ENCODE measurements around the gene BOD1.

BOD1 gene

DNA sequence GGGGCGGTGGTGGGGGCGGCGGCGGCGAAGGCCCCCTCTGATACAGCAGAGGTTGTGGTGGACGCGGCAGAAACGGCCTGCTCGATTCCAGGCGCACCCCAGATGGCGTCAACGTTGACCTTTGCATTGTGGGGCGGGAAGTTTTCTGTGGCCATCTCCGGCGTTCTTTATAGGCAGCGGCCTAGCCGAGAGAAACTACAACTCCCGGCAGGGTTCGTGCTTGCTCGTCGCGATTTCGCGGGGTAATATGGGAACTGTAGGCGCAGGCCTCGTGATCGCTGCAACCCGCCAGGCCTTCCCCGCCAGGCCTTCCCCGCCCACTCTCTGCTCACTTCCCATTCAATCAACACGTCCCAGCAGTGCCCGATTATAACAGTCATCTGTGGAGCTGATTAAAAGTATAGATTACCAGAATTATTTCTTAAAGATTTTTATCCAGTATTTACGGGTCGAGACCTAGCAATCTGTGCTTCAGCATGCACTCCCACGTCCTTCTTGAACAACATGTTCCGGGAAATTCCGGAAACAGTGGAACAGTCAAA lies at the start of gene BOD1:
Gene BOD1 (minus strand): TSS at position 74 of the 542 bp plus-strand sequence. CDS start 214 bp downstream, outside the sequence.
- H3K27me3 ChIP-seq (ENCODE audit: insufficient read depth, insufficient read length): no peaks in the 10 kb centered on the region
- H3K9ac ChIP-seq (ENCODE audit: insufficient read length, low read depth): peak within 1 kb of the TSS; percentile 86
- H3K4me3 ChIP-seq (ENCODE audit: insufficient read length, low read depth): peak within 1 kb of the TSS; percentile 75
- peaks cover 30% of the 10 kb centered on the region for H3K36me3 ChIP-seq (ENCODE audit: insufficient read depth, insufficient read length, low read length)
- DNase-seq (ENCODE audit: low read depth, low spot score): peak; percentile 90
- TF ChIP-seq ZNF274 (IDR thresholded peaks at IDR 0.05; ENCODE audit: low read depth, low read length) (no peak), YY1 (IDR thresholded peaks at IDR 0.05; ENCODE audit: insufficient read depth, insufficient read length) (no peak), SUZ12 (IDR thresholded peaks at IDR 0.05; ENCODE audit: extremely low read depth, insufficient read depth, insufficient read length) (no peak)
- H3K4me1 ChIP-seq (ENCODE audit: insufficient read depth, insufficient read length): peaks cover 2% of the 10 kb centered on the region
- H3K9me3 ChIP-seq (ENCODE audit: insufficient read depth, low read length): no peaks in the 10 kb centered on the region

DNA sequence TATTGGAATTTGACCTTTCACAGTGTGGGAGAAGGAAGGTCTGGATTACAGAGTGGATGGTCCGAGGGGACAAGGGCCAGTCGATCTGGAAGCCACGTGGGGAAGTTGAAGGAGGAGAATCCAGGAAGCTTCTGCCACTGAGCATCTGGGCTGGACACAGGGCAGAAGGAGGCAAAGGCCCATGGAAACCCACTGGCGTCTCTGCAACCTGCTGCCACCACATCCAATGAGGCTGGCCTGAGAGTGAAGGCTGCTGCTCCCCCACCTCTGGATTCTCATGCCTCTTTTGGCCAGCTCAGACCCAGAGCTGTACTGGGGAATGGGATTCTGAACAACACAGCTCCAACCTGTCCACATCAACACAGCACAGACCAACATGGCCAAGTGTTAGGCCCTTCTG lies 48.9 kb upstream of the BOD1 start:
- Histone ChIP-seq H3K36me3 (ENCODE audit: insufficient read depth, insufficient read length, low read length) (no peaks in the 10 kb centered on the region), H3K4me1 (ENCODE audit: insufficient read depth, insufficient read length) (peaks cover 3% of the 10 kb centered on the region), H3K27me3 (ENCODE audit: insufficient read depth, insufficient read length) (no peaks in the 10 kb centered on the region), H3K9me3 (ENCODE audit: insufficient read depth, low read length) (peaks cover 10% of the 10 kb centered on the region; the same call in 1 of the 2 replicates), H3K9ac (ENCODE audit: insufficient read length, low read depth) (no peak overlapping the region), H3K4me3 (ENCODE audit: insufficient read length, low read depth) (no peak overlapping the region)
- no peak for DNase-seq (ENCODE audit: low read depth, low spot score)
- TF ChIP-seq ZNF274 (IDR thresholded peaks at IDR 0.05; ENCODE audit: low read depth, low read length): no peak
- TF ChIP-seq SUZ12 (IDR thresholded peaks at IDR 0.05; ENCODE audit: extremely low read depth, insufficient read depth, insufficient read length): no peak
- TF ChIP-seq YY1 (IDR thresholded peaks at IDR 0.05; ENCODE audit: insufficient read depth, insufficient read length): no peak

DNA sequence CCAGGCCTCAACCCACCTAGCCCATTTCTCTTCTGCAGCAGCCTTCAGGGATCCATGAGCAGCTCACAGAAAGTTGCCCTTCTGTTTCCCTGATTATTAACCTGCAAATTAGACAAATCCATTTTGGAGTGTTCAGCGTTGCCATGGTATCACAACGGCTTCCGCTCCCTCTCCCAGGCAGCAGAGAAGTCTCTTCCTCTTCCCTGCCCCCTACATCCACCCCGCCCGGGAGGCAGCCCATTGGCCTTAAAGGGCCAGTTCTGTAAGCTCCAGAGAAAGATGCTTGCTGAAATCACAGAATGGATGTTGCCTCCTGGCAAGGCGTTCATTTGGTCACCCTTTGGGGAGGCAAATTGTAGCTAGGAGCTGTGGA lies 47.7 kb upstream of the BOD1 start:
- TF ChIP-seq SUZ12 (IDR thresholded peaks at IDR 0.05; ENCODE audit: extremely low read depth, insufficient read depth, insufficient read length) (no peak), YY1 (IDR thresholded peaks at IDR 0.05; ENCODE audit: insufficient read depth, insufficient read length) (no peak), ZNF274 (IDR thresholded peaks at IDR 0.05; ENCODE audit: low read depth, low read length) (no peak)
- Histone ChIP-seq H3K4me3 (ENCODE audit: insufficient read length, low read depth) (no peak overlapping the region), H3K27me3 (ENCODE audit: insufficient read depth, insufficient read length) (no peaks in the 10 kb centered on the region), H3K9ac (ENCODE audit: insufficient read length, low read depth) (no peak overlapping the region), H3K9me3 (ENCODE audit: insufficient read depth, low read length) (peaks cover 9% of the 10 kb centered on the region; the same call in 1 of the 2 replicates), H3K36me3 (ENCODE audit: insufficient read depth, insufficient read length, low read length) (no peaks in the 10 kb centered on the region), H3K4me1 (ENCODE audit: insufficient read depth, insufficient read length) (no peaks in the 10 kb centered on the region)
- no peak for DNase-seq (ENCODE audit: low read depth, low spot score)

DNA sequence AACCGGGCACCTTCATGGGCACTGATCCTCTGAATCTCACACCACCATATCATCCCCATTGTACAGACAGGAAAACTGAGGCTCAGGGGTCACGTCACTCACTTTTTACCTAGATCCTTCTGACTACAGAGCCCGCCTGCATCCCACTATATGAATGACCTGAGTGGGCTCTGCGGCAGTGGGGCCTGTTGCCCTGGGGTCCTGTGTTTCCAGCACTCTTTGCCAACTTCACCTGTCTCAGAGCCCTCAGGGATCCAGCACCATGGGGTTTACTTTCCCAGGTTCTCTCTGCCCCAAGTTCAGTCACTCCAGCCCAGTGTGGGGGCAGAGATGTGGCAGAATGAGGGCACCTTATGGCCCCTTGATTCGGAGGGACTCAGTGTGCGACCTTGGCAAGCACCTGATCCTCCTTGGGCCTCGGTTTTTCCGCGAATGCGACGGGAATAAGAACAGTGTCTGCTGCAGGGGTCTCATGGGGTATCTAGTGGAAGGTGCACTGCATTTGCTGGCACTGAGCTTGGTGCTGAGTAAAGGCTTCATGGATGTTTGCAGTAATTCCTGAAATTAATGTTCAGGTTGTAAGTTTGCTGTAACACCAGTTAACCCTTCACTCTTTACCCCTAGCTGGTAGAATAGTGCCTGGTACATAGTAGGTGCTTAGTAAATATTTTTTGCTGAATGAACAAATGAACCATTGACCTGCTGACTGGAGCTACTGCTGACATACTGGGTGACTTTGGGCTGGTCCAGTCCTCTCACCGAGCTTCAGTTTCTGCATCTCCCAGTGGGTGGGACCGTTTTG lies 47.1 kb upstream of the BOD1 start:
- Histone ChIP-seq H3K36me3 (ENCODE audit: insufficient read depth, insufficient read length, low read length) (no peaks in the 10 kb centered on the region), H3K9me3 (ENCODE audit: insufficient read depth, low read length) (peaks cover 3% of the 10 kb centered on the region; the same call in 1 of the 2 replicates), H3K4me3 (ENCODE audit: insufficient read length, low read depth) (no peak overlapping the region), H3K4me1 (ENCODE audit: insufficient read depth, insufficient read length) (no peaks in the 10 kb centered on the region), H3K9ac (ENCODE audit: insufficient read length, low read depth) (no peak overlapping the region), H3K27me3 (ENCODE audit: insufficient read depth, insufficient read length) (no peaks in the 10 kb centered on the region)
- TF ChIP-seq YY1 (IDR thresholded peaks at IDR 0.05; ENCODE audit: insufficient read depth, insufficient read length) (no peak), ZNF274 (IDR thresholded peaks at IDR 0.05; ENCODE audit: low read depth, low read length) (no peak), SUZ12 (IDR thresholded peaks at IDR 0.05; ENCODE audit: extremely low read depth, insufficient read depth, insufficient read length) (no peak)
- DNase-seq (ENCODE audit: low read depth, low spot score): no peak

DNA sequence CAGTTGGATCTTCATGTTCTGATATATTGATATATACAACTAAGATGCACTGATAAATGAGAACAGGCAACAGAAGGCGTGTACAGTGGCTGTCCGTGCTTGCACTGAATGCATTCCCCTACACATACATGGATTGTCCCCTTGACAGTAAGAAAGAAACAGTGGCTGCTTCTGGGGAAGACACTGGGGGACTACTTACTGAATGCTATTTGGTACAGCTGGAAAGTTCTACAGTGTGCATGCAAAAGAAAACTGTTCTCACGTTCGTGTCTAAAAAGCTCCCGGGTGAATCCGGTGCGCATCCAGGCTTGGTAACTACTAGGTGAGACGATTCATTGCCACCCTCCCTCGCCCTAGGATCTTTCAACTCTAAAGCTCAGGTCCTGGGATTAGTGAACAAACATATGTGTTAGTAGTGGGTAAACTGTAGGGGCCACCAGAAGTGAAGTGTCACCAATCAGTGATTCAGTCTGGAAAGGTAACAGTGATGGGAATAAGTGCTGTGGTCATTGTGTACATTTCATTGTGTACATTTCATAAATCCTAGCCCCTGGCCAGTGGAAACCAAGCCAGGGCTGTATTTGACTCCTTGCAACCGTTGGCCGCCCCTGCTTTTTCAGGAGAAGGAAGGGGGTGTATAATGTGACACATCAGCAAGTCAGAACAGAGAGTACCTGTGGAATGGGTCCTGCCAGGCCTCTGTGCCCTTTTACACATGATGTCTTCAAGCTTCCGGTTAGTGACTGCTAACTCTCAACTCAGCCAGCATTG lies 46.3 kb upstream of the BOD1 start:
- Histone ChIP-seq H3K36me3 (ENCODE audit: insufficient read depth, insufficient read length, low read length) (no peaks in the 10 kb centered on the region), H3K4me1 (ENCODE audit: insufficient read depth, insufficient read length) (no peaks in the 10 kb centered on the region), H3K4me3 (ENCODE audit: insufficient read length, low read depth) (no peak overlapping the region), H3K9me3 (ENCODE audit: insufficient read depth, low read length) (no peaks in the 10 kb centered on the region), H3K27me3 (ENCODE audit: insufficient read depth, insufficient read length) (no peaks in the 10 kb centered on the region), H3K9ac (ENCODE audit: insufficient read length, low read depth) (no peak overlapping the region)
- no peak for DNase-seq (ENCODE audit: low read depth, low spot score)
- no peak for TF ChIP-seq SUZ12 (IDR thresholded peaks at IDR 0.05; ENCODE audit: extremely low read depth, insufficient read depth, insufficient read length)
- no peak for TF ChIP-seq ZNF274 (IDR thresholded peaks at IDR 0.05; ENCODE audit: low read depth, low read length)
- TF ChIP-seq YY1 (IDR thresholded peaks at IDR 0.05; ENCODE audit: insufficient read depth, insufficient read length): no peak

DNA sequence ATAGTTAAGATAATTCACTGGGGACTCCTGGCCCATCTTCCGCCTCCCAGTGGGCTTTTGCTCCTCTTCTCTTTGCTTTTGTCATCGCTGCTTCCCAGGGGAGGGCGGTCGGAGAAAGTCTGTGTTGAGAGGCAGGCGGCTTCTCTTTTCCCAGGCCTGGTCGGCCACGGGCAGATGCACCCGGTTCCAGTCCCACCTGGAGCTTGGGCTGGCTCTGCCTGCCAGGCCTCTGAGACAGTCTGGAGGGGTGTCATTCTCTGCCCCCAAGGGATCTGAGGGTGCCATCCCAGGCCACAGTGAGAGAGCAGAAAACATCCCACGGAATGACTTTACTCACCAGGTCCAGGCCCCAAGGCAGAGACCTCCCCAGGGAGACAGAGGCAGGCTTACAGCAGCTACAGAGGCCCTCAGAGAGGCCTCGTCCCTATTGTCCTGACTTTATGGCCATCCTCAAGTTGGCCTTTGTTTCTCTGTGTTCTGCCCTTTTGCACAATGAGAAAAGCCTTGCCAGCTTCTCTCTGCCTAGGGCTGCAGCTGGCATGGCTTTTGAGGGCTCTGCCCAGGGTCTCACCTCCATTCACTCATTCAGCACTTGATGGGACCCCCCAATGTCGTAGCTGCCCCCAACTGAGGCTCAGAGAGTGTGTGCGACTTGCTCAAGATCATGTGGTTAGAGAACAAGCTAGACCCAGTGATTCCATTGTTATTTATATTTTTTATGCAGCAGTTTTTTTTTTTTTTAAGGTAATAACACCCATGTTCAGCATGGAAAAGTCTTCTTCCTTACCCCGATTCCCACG lies 44.2 kb upstream of the BOD1 start:
- DNase-seq (ENCODE audit: low read depth, low spot score): no peak
- H3K9me3 ChIP-seq (ENCODE audit: insufficient read depth, low read length): no peaks in the 10 kb centered on the region
- H3K4me3 ChIP-seq (ENCODE audit: insufficient read length, low read depth): no peak overlapping the region
- no peaks in the 10 kb centered on the region for H3K4me1 ChIP-seq (ENCODE audit: insufficient read depth, insufficient read length)
- H3K36me3 ChIP-seq (ENCODE audit: insufficient read depth, insufficient read length, low read length): no peaks in the 10 kb centered on the region
- no peaks in the 10 kb centered on the region for H3K27me3 ChIP-seq (ENCODE audit: insufficient read depth, insufficient read length)
- no peak overlapping the region for H3K9ac ChIP-seq (ENCODE audit: insufficient read length, low read depth)
- TF ChIP-seq SUZ12 (IDR thresholded peaks at IDR 0.05; ENCODE audit: extremely low read depth, insufficient read depth, insufficient read length) (no peak), ZNF274 (IDR thresholded peaks at IDR 0.05; ENCODE audit: low read depth, low read length) (no peak), YY1 (IDR thresholded peaks at IDR 0.05; ENCODE audit: insufficient read depth, insufficient read length) (no peak)
